Measurements from ENCODE around the gene TRAT1. TPM values are rescaled to one million over a fixed set of nuclear protein-coding genes. Genes with fewer than 3 reads are reported as not detected.

The TRAT1 gene
- total and polyA plus RNA-seq, 2 donors (not counting 1 experiment from before 2014, with no cell fraction given): 0.34 TPM; not detected in 1

- Mint-ChIP-seq H3K4me1 (no peaks in the 10 kb centered on the region), H3K4me3 (no peak overlapping the region), H3K27ac (no peak overlapping the region), H3K9me3 (ENCODE audit: insufficient read depth) (no peaks in the 10 kb centered on the region), H3K27me3 (peaks cover 14% of the 10 kb centered on the region)
- no peak for ATAC-seq (ENCODE audit: low read depth)
- Histone ChIP-seq H3K4me1 (ENCODE audit: control insufficient read depth in 2 of 2, insufficient read depth in 2 of 2, low read length in 2 of 2) (no peaks in the 10 kb centered on the region), H3K4me3 (ENCODE audit: control extremely low read depth in 1 of 5, extremely low read depth in 1 of 5, insufficient read depth in 1 of 5, low read depth in 2 of 5, low read length in 4 of 5) (no peak overlapping the region), H3K27ac (ENCODE audit: low read length in 2 of 2) (no peak overlapping the region), H3K4me2 (replicated peaks; ENCODE audit: low read depth, low read length, poor library complexity, severe bottlenecking) (no peak overlapping the region), H3K36me3 (replicated peaks in 1 of 2; ENCODE audit: control extremely low read depth in 1 of 2, control insufficient read depth in 1 of 2, extremely low read depth in 1 of 2, insufficient read depth in 2 of 2, low read length in 1 of 2) (no peaks in the 10 kb centered on the region), H3K27me3 (replicated peaks in 1 of 4; ENCODE audit: control extremely low read depth in 1 of 4, control insufficient read depth in 3 of 4, insufficient read depth in 4 of 4, low read length in 3 of 4) (no peaks in the 10 kb centered on the region), H3K9me3 (ENCODE audit: control extremely low read depth in 1 of 3, control insufficient read depth in 2 of 3, insufficient read depth in 1 of 3, low read length in 2 of 3) (no peaks in the 10 kb centered on the region), H3K79me2 (ENCODE audit: control insufficient read depth, insufficient read depth, low read length) (no peaks in the 10 kb centered on the region), H2AFZ (ENCODE audit: insufficient read depth, low read depth, low read length, poor library complexity, severe bottlenecking) (no peak overlapping the region), H4K20me1 (ENCODE audit: control insufficient read depth, insufficient read depth, low read length, poor library complexity, severe bottlenecking) (no peaks in the 10 kb centered on the region), H3K9ac (ENCODE audit: low read length) (no peak overlapping the region)
- intact Hi-C loops (cut with micrococcal nuclease): no loop called here
- CTCF ChIA-PET: interaction anchor here (1.3 kb wide), 1 partner anchor 85 kb away, joined by 3 read pairs; no protein-coding TSS in a partner anchor
- POLR2A ChIA-PET: no interaction called here
- no peak for DNase-seq
- TF ChIP-seq EZH2 (IDR thresholded peaks at IDR 0.05; ENCODE audit: borderline replicate concordance, insufficient read depth, low read depth, low read length, poor library complexity, severe bottlenecking): no peak
- TF ChIP-seq CTCF (IDR thresholded peaks at IDR 0.05): no peak
- WGBS (ENCODE audit: insufficient coverage): no CpG with 5 or more reads among the region's 3 CpGs
These were observed 7.8 kb downstream of the TRAT1 start for GRCh38 chr3:108830381-108830780.

GRCh38 chr3:108830991-108831614, 8.5 kb downstream of the TRAT1 start:
- H3K27ac Mint-ChIP-seq: no peak overlapping the region
- no peak overlapping the region for H3K9ac ChIP-seq (ENCODE audit: low read length)
- H4K20me1 ChIP-seq (ENCODE audit: control insufficient read depth, insufficient read depth, low read length, poor library complexity, severe bottlenecking): no peaks in the 10 kb centered on the region
- no peak overlapping the region for H3K27ac ChIP-seq (ENCODE audit: low read length in 2 of 2)
- no peaks in the 10 kb centered on the region for H3K79me2 ChIP-seq (ENCODE audit: control insufficient read depth, insufficient read depth, low read length)
- H3K36me3 ChIP-seq (replicated peaks in 1 of 2; ENCODE audit: control extremely low read depth in 1 of 2, control insufficient read depth in 1 of 2, extremely low read depth in 1 of 2, insufficient read depth in 2 of 2, low read length in 1 of 2): no peaks in the 10 kb centered on the region
- H3K4me1 ChIP-seq (ENCODE audit: control insufficient read depth in 2 of 2, insufficient read depth in 2 of 2, low read length in 2 of 2): no peaks in the 10 kb centered on the region
- no peaks in the 10 kb centered on the region for H3K9me3 ChIP-seq (ENCODE audit: control extremely low read depth in 1 of 3, control insufficient read depth in 2 of 3, insufficient read depth in 1 of 3, low read length in 2 of 3)
- no peaks in the 10 kb centered on the region for H3K27me3 ChIP-seq (replicated peaks in 1 of 4; ENCODE audit: control extremely low read depth in 1 of 4, control insufficient read depth in 3 of 4, insufficient read depth in 4 of 4, low read length in 3 of 4)
- no peaks in the 10 kb centered on the region for H3K9me3 Mint-ChIP-seq (ENCODE audit: insufficient read depth)
- TF ChIP-seq EZH2 (IDR thresholded peaks at IDR 0.05; ENCODE audit: borderline replicate concordance, insufficient read depth, low read depth, low read length, poor library complexity, severe bottlenecking) (no peak), CTCF (IDR thresholded peaks at IDR 0.05) (no peak)
- no peak for ATAC-seq (ENCODE audit: low read depth)
- H3K4me1 Mint-ChIP-seq: no peaks in the 10 kb centered on the region
- intact Hi-C loops (cut with micrococcal nuclease): no loop called here
- DNase-seq: no peak
- H2AFZ ChIP-seq (ENCODE audit: insufficient read depth, low read depth, low read length, poor library complexity, severe bottlenecking): no peak overlapping the region
- no peak overlapping the region for H3K4me2 ChIP-seq (replicated peaks; ENCODE audit: low read depth, low read length, poor library complexity, severe bottlenecking)
- no peak overlapping the region for H3K4me3 Mint-ChIP-seq
- H3K27me3 Mint-ChIP-seq: peaks cover 14% of the 10 kb centered on the region
- POLR2A ChIA-PET: no interaction called here
- CTCF ChIA-PET: interaction anchor here (1.3 kb wide), 1 partner anchor 84 kb away, joined by 3 read pairs; no protein-coding TSS in a partner anchor
- WGBS (ENCODE audit: insufficient coverage): 83% methylated on average over 2 of the region's 4 CpGs
- no peak overlapping the region for H3K4me3 ChIP-seq (ENCODE audit: control extremely low read depth in 1 of 5, extremely low read depth in 1 of 5, insufficient read depth in 1 of 5, low read depth in 2 of 5, low read length in 4 of 5)
